GM19452 (cell line): Measurements from ENCODE around the gene C1orf35.

Experiments used
- ATAC-seq: cut with Tn5 transposase; IDR thresholded peaks from one replicate; pipeline ENCODE4 v1.9.1; 2021; ENCODE audit not compliant: unreplicated experiment

Gene C1orf35

DNA sequence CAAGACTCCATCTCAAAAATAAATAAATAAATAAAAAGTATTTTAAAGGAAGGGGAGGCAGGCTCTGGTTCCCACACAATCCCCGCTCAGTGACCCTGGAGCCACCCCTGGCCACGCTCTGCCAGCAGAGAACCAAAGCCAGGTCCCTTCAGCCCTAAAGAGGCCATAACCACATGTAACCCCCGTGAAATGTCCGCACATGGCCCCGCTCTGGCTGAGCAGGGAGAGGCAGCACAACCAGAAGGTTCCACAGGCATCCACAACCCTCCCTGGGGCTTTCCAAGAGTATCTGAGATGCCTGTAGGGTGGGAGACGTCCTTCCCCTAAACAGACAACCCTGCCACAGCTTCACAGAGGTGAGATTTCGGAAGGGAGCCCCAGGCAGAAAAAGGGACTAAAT, 22.0 kb downstream of the C1orf35 start:
- ATAC-seq: no peak

GRCh38 chr1:228079601-228080263, 23.4 kb downstream of the C1orf35 start:
- no peak for ATAC-seq

DNA sequence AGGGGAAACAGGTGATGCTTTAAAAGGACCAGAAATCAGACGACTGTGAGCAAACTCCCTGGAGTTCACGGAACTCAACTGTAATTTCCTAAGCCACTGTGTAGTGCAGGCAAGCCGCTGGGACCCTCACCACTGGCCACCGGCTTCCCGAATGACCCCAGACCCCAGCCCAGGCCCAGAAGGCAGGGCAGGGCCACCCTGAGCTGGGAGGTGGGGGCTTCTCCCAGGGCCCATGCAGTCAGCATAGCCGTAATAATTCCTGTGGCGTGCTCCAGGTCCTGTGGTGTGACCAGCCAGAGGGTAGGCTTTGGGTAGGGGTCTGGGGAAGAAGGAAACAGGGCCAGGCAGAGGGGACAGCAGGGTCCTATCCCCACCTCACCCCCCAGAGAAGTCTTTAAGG, 24.1 kb downstream of the C1orf35 start:
- ATAC-seq: no peak

GRCh38 chr1:228077565-228078330, 25.4 kb downstream of the C1orf35 start:
- ATAC-seq: no peak

DNA sequence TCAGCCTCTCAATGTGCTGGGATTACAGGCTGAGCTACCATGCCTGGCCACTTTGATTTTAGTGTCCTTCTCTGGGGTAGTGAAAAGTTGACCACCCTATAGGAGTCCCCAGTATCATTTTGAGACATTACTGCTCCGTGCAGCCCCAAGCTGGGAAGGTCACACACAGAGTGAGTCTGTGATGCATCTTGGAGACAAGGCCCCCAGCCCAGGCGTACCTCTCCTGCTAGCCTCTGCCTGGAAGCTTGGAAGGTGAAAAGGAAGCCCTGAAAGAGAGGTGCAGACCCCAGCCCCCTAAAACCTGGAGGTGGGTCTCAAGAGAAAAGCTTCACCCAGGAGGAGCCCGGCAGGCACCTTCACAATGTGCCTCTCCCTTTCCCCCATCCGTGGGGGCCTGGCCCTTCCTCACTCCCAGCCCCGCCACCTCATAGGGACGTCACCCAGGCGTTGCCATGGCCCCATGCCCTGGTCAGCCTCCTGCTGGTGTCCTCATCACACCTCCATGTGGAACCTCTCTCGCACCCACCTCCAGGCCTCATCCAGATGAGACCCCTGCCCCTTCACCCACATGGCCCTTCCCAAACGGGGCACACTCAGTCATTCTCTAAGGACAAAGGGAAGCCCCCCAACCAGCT, 26.2 kb downstream of the C1orf35 start:
- no peak for ATAC-seq

- ATAC-seq: no peak
These were observed 27.3 kb downstream of the C1orf35 start for GRCh38 chr1:228075801-228076271.

DNA sequence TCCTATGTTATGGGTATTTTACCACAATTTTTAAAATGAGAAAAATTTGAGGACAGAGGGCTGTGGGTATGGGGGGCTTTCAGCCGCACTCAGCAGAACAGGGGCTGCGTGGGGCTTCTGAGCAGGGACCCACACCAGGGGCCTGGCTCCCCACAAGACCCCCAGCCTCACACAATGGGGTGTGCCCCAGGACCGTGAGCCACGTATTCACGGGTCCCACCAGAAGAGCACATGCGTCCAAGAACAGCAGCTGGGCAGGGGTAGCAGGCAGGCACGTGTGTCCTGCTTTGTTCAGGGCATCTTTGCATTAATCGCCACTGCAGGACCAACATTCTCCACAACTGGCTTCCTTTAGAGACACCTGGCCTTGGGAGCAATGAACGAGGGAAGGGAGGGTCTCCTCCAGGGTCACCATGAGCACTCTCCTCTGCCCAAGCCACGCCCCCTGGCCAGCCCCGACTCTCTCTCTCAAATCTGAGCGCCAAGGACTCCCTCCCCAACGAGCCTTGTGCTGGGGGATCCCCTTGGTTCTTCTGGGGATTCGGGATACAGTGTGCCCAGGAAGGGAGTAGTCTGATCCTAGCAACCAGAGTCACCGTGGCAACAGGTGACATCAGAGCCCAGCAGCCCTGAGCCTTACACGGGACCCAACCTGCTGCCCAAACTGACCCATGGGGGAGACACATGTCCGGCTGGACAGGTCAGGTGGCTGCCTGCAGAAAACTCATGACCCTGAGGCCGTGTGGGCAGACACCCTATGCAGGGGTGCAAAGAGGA, 28.0 kb downstream of the C1orf35 start:
- ATAC-seq: no peak

DNA sequence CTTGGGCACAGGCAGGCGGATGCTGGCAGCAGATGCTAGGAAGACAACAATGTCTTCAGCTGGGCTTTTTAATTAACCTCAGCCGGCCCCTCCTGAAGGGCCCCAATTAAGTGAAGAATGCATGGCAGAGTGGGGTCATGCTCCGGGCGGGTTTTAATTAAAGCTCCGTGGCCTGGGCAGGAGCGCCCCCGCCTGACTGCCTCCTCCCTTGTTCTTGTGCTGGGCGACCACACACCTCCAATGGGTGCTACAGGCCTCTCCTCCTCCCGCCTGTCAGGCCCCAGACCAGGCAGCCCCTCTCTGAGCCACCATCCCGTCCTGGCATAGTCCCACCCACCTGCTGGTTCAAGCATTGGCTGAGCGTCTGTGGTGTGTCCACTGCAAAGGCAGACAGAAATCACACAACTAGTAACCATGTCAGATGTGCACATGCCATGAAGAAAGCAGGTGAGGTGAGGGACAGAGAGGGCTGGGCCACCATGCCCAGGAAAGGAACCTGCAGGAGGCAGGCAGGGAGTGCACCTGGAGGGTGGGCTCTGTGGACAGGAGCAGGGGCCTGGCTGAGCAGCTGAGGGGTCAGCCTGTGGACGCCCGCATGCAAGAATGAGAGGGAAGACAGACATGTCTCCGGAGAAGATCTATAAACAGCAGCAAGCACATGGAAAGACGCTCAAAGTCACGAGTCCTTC, 29.1 kb downstream of the C1orf35 start:
- no peak for ATAC-seq

- ATAC-seq: no peak
These were observed 29.9 kb downstream of the C1orf35 start for GRCh38 chr1:228073061-228073856.

DNA sequence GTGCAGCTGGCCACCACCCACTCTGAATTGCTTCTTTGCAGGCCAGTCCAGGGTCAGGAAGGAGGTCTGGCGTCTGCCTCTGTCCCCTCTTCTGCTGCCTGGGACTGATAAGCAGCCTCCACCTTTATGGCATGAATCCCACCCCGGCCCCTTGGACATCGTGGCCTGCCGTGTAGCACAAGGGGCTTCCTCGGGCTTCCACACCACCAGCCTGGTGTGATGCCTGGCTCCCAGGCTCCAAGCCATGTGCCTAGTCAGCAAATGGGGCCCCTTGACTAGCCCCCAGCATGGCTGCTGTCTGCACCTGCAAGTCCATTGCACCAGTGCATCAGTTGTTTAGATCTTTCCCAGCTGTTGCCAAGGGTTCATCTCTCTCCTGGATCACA, 30.5 kb downstream of the C1orf35 start:
- ATAC-seq: no peak

GRCh38 chr1:228071839-228072657, 31.1 kb downstream of the C1orf35 start:
- ATAC-seq: no peak

- no peak for ATAC-seq
These were observed 32.3 kb downstream of the C1orf35 start for GRCh38 chr1:228070851-228071250.

GRCh38 chr1:228070173-228070572, 33.0 kb downstream of the C1orf35 start:
- no peak for ATAC-seq

GRCh38 chr1:228068359-228068758, 34.8 kb downstream of the C1orf35 start:
- no peak for ATAC-seq

DNA sequence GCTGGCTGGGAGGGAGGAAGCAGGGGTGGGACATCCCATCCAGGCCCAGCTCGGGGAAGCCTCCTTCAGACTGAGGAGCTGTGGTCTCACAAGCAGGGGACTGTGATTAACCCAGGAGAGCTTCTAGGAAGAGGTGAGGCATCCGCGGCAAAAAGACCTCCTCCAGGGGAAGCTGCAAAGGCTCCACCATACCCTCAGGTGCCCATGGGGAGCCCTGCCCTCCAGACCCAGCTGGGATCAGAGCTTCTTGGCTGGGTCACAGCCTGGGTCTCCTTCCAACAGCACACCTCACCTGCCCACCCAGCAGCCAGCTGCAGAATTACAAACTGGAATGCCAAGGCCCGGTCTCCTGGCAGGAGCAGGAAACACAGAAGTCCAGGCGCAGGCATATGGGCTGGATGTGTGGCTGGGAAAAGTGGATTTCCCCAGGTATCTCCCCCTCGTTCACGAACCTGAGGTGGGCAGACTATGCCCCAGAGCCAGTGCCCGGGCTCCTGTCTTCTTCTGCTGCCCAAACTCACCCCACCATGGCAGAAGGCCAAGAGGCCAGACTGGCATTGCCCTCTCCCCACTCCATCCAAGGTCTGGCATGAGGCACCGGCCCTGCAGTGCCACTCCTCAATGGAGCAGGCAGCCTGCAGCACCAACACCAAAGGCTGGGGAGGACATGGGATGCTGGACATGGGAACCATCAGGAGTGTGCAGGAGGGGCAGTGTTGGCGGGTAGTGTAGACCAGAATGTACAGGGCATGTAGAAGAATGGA, 36.1 kb downstream of the C1orf35 start:
- ATAC-seq: no peak

DNA sequence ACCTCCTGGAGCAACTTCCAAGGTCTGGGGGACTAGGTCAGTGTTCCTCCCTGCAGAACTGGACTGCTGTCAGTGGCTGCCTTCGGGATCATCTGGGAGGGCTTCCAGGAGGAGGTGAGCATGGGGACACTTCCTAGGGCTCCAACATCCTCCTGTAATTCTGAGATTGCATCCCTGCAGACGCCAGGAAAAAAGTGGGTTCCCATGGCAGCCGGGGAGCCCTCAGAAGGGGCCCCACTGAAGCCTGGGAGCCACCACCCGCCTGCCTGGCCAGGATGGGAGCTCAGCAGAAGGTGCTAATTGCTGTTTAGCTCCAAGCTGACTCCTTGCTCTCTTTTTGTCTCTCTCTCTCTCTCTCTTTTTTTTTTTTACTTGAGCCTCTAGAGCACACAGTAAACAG, 36.7 kb downstream of the C1orf35 start:
- no peak for ATAC-seq

DNA sequence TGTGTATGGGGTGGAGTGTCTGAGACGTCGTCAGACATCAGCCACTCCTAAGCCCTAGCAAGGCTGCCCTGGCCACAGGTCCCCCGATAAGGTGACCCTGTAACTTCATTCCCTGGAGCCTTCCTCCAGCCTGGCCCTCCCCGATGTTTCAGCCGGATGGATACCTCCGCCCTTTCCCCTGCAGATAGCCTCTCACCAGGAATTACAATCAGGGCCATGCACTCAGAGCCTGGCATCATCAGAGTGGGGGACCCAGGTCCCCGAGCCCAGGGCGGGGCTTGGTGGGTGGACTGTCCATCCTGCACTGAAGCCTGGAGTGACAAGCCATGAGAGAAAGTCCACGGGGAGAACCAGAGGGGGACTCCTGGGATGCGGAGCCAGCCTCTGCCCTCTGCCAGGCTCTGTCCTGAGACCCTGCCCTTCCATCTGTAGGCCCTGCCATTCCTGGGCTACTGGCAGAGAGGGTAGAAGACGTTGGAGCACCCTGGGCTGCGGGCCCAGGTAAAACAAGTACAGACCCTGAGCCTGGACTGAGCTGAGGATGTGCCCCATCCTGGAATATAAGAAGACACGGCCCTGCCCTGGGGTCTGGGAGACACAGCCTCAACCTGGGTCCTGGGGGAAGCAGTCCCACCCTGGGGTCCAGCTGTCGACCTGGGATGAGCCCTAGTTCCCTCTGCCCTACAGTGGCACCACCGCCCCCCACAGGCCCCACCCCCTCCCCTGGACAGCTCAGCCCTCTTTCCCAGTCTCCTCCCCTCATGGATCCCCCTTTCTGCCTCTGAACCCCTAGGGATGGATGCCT, 37.4 kb downstream of the C1orf35 start:
- no peak for ATAC-seq
